Hematopoietic multipotent progenitor cell treated with erythropoietin and hydrocortisone succinate and interleukin-3 and kit ligand, for 4 days (in vitro differentiated cells): ENCODE measurements around the gene LRRC1.

ENCODE experiments used
- DNase-seq: peaks from one replicate; pipeline ENCODE4 v3.0.0-alpha.2; 2015

Gene LRRC1

DNA sequence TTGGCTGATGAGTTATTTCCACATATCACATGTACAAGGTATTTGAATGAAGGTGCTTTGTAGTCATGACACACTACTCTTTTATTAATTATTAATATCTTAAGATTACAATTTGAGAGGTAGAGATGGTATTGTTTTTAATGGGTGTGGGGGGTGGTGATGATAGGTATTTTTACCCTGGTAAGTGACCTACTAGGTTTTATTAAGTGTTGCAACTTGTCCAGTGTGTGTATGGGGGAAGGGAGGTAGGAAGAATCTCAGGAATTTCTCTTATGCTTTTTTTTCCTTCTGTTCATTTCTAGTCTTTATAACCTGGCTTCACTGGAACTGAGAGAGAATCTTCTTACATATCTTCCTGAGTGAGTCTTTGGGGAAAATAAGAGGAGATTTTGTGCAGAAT lies 101.4 kb downstream of the LRRC1 start:
- no peak for DNase-seq

DNA sequence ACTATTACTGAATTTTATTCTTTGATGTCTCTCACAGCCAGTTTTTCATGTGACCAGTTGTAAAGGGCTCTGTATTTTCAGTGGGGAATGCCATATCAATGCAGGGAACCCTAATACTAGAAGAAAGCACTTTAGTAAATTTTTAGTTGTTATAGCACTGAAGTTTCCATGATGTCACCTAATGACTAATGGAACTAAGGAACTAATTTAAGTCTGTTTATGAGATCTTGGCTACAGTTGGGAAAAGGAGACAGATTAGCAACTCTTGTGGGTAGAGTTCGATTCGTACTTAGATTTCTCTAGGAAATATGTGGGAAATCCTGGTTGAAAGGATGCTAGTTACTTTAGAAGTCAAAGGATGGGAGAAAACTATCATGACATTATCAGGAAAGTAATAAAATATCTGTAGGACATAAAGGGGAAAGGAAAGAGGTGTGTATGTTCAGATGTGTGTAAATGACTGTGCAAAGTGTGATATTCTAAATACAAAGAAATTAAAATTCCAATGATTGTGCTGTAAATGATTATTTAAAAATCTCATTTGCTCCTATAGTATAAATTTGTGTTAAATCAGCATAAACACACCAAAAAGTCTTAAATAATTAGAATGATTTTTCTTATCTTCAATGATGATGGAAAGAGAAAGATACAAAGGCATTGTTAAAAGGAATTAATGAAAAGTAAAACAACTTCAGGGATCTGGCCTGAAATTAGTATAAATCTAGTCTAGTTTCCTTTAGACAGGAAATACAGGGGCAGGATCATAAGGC lies 103.4 kb downstream of the LRRC1 start:
- no peak for DNase-seq

- no peak for DNase-seq
Measured at GRCh38 chr6:53899512-53899911, 104.7 kb downstream of the LRRC1 start.

DNA sequence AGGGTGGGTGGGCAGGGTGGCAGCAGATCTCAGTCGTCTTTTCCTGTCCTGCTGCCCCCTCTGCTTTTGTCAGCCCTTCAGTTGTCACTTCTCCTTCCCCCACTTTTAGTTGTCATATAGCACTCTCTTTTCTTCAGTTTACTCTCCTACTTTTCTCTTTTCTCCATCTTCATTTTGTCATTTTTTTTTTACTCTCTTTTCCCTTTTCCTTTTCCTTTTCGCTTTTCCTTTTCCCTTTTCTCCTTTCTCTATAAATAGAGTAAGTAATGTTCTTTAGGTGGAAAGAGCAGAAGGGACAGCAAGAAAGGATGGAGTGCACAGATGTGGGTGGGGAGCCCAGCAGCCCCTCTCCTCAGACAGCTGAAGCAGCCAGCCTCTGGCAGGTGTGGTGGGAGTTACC lies 108.6 kb downstream of the LRRC1 start:
- DNase-seq: no peak

GRCh38 chr6:53906103-53906502 lies 111.3 kb downstream of the LRRC1 start:
- no peak for DNase-seq

DNA sequence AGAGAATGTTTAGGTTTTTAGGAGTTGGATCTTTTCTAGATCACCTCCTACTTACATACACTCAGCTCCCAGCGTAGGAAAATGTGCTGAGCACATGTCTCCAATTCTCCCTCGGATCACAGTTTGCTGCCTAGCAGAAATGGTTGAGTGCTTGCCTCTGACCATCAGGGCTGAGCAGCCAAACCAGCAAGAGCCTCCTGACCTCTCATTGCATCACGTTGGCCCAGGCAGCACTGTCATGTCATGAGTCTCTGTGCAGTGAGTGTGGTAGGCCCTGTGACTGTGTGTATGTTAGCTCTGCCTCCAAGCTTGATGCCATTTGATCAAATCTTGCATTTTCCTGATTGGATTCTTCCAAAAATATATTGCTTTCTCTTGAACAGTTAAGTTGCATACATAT lies 112.0 kb downstream of the LRRC1 start:
- no peak for DNase-seq

GRCh38 chr6:53910834-53911233 lies 116.0 kb downstream of the LRRC1 start:
- DNase-seq: no peak

- no peak for DNase-seq
Measured at GRCh38 chr6:53912661-53913060, 117.9 kb downstream of the LRRC1 start.

DNA sequence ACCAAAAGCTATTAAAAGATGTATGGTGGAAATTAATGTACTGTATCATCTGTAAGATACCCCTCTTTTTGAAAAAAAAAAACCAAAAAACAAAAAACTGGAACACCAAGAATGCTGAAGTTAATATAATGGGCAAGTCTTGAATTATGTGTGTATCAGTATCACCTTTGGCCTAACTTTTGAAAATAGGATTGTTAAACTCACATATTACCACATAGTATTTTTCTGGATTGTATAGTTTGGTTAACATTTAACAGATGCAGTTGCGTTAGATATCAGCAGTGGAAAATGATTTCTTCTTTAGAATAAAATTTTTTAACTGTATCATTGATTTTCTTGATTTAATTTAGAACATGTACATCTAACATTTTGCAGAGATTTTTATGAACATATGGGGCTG lies 118.5 kb downstream of the LRRC1 start:
- no peak for DNase-seq

DNA sequence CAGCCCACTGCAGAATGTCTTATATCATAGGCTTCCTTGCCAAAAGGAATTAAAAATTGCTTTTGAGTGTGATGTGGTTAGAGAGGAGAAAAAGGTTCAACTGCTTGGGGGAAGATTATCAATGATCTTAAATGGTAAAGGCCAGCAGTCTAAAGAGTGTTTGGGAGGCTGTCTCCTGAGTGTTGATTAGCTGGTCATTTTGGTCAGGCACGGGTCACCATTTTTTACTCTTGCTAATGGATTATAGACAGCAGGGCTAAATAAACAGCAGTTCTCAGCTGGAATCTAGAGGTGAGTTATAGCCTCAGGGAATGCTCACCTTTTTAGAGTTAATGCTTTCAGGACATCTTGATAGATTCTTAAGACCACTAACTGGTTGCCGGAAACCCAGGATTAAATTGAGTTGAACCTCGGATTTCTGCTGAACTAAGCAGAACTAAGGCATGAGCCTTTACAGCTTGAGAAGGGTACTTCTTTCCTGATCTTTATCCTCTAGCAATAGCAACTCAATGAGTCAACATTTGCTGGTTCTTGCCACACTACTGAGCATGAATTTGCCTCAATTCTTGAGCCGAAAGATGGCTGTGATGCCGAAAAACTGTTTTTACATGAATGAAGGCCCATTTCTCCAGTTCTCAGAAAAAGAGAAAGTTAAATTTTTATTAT lies 120.4 kb downstream of the LRRC1 start:
- DNase-seq: no peak

GRCh38 chr6:53916804-53917463 lies 122.1 kb downstream of the LRRC1 start:
- no peak for DNase-seq

- no peak for DNase-seq
Measured at GRCh38 chr6:53917464-53917842, 122.6 kb downstream of the LRRC1 start.

GRCh38 chr6:53918854-53919510 lies 124.2 kb downstream of the LRRC1 start:
- DNase-seq: no peak

DNA sequence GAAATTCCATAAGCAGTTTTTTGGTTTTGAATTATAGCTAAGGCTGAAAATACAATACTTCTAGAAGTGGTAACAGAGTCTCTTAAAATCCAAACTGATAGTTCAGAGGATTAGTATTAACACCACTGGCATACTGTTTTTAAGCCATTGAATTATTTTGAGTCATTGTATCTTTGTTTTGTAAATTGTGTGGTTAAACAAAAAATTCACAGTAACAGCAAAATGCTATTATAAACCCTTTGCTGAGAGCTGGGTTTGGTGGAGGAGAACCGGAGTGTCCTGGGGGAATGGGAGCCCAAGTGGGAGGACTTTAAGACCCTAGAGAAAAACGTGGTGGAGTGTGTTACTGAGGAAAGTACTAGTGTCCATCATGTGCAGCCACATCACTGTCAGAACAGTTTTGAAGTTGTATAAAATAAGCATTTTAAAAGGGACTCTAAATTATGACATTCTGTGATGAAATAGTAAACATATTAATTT lies 125.1 kb downstream of the LRRC1 start:
- DNase-seq: no peak

- no peak for DNase-seq
Measured at GRCh38 chr6:53920881-53921280, 126.1 kb downstream of the LRRC1 start.

GRCh38 chr6:53921639-53922038 lies 126.8 kb downstream of the LRRC1 start:
- no peak for DNase-seq

- DNase-seq: no peak
Measured at GRCh38 chr6:53922539-53922981, 127.8 kb downstream of the LRRC1 start.

- DNase-seq: no peak
Measured at GRCh38 chr6:53924277-53924676, 129.5 kb downstream of the LRRC1 start.

DNA sequence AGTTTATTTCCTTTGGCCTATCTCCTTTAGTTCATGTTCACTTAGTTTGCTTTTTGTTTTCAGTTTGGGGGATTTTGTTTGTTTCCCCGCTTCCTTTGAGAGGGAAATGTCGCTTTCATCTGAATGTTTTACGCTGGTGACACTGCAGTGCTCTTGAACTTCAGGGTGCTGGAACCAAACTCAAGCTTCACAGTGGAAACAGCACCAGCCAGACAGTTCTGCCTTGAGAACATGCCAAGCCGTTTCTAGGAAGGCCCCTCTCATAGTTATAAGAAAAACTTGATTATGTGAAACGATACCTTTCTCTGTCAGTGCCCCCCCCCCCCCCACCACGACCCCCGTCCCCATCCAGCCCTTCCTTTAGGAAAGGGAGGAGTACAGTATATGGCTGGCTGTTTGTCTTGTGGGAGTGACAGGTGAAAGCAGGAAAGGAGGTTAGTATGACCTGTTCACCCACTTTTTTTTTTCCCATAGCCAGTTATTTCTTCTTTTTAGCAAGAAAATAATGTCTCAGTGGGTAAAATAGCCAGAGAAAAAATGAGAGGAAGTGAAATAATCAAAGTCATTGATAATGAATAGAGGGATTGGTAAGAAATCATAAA lies 130.1 kb downstream of the LRRC1 start:
- no peak for DNase-seq

DNA sequence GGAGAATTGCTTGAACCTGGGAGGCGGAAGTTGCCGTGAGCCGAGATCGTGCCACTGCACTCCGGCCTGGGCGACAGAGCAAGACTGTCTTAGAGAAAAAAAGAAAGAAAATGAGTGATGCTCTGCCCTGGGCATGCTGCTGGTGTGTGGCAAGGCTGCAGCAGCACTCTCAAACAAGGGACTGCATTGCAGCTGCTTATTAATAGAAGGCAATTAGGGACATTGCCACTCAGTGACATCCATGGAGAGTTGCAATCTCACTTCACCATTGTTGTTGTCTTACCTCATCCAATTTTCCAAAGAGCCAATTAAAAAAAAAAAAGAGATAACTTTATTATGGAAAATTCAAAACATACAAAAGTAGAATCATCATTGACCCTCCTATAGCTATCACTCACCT lies 131.1 kb downstream of the LRRC1 start:
- no peak for DNase-seq

GRCh38 chr6:53926505-53926904 lies 131.7 kb downstream of the LRRC1 start:
- DNase-seq: no peak

GRCh38 chr6:53928641-53929040 lies 133.8 kb downstream of the LRRC1 start:
- DNase-seq: no peak
